Measurements from ENCODE around the gene SPEN. TPM values are rescaled to one million over a fixed set of nuclear protein-coding genes. Genes with fewer than 3 reads are reported as not detected.
A peak's percentile ranks its signal among the peaks of the same experiment; 100 is the strongest.

SPEN gene
- total and polyA plus RNA-seq, 9 of the 15 experiments (the other 6 are each of a cell fraction or from before 2014, with no cell fraction given): 5.7 to 87.5 (median 27.2) TPM

- no peak for TF ChIP-seq MLX (CRISPR knock-in tag; conservative IDR thresholded peaks at IDR 0.05)
- no peak for TF ChIP-seq HNRNPLL (IDR thresholded peaks at IDR 0.05; ENCODE audit: low read depth, low read length, poor library complexity, severe bottlenecking)
- no peak for TF ChIP-seq KAT8 (IDR thresholded peaks at IDR 0.05; ENCODE audit: low read depth)
- TF ChIP-seq MBD1 (CRISPR knock-in tag; IDR thresholded peaks at IDR 0.05): no peak
- TF ChIP-seq SRSF7 (optimal IDR thresholded peaks at IDR 0.05; ENCODE audit: low read depth, low read length): no peak
- no peak for TF ChIP-seq RBFOX2 (IDR thresholded peaks at IDR 0.05; ENCODE audit: low read depth, low read length)
- no peak for TF ChIP-seq BRD4 (IDR thresholded peaks at IDR 0.05)
- TF ChIP-seq PTRF (tag; IDR thresholded peaks at IDR 0.05): no peak
- no peak for TF ChIP-seq GMEB1 (CRISPR knock-in tag; IDR thresholded peaks at IDR 0.05)
- no peak for TF ChIP-seq RERE (CRISPR knock-in tag; IDR thresholded peaks at IDR 0.05; ENCODE audit: borderline replicate concordance)
- TF ChIP-seq TBP (optimal IDR thresholded peaks at IDR 0.05; ENCODE audit: low read depth, low read length): no peak
- peak; percentile 48; the same call in 1 of the 2 replicates for TF ChIP-seq ATF3 (IDR thresholded peaks at IDR 0.05)
- no peak for TF ChIP-seq ATF3 (CRISPR knock-in tag; conservative IDR thresholded peaks at IDR 0.05)
Observed at GRCh38 chr1:15836772-15837669, 10.5 kb upstream of the SPEN start (continued).

Data from K562 (cell line).